HEK293 (cell line): ENCODE measurements around the gene ZFPL1.

Source experiments
- SALL2 ChIP-seq: fragments of 450-650 bp; formaldehyde crosslinking; IDR thresholded peaks from 2 replicates; pipeline ENCODE4 v1.5.0; 2017; ENCODE audit warnings: missing biosample characterization, mild to moderate bottlenecking, missing genetic modification characterization, borderline replicate concordance
- YY2 ChIP-seq: fragments of 450-650 bp; formaldehyde crosslinking; IDR thresholded peaks from 2 replicates; pipeline ENCODE4 v1.5.1; 2016; ENCODE audit warnings: missing biosample characterization, missing genetic modification characterization
- ZBTB11 ChIP-seq: fragments of 450-650 bp; formaldehyde crosslinking; conservative IDR thresholded peaks from 2 replicates; pipeline ENCODE4 v1.5.1; 2016; ENCODE audit warnings: low read depth, missing biosample characterization, missing genetic modification characterization
- ZBTB21 ChIP-seq: fragments of 450-650 bp; formaldehyde crosslinking; IDR thresholded peaks from 2 replicates; pipeline ENCODE4 v1.5.1; 2017; ENCODE audit warnings: missing biosample characterization, missing genetic modification characterization
- ZBTB7A ChIP-seq: fragments of 450-650 bp; formaldehyde crosslinking; IDR thresholded peaks from 2 replicates; pipeline ENCODE4 v1.5.1; 2016; ENCODE audit warnings: low read depth, missing biosample characterization, missing genetic modification characterization
- TF ChIP-seq, protein P1 (sequence below): fragments of 450-650 bp; formaldehyde crosslinking; IDR thresholded peaks from 2 replicates; pipeline ENCODE4 v1.5.1; 2016; ENCODE audit warnings: missing biosample characterization, missing genetic modification characterization, low read depth

DNA sequence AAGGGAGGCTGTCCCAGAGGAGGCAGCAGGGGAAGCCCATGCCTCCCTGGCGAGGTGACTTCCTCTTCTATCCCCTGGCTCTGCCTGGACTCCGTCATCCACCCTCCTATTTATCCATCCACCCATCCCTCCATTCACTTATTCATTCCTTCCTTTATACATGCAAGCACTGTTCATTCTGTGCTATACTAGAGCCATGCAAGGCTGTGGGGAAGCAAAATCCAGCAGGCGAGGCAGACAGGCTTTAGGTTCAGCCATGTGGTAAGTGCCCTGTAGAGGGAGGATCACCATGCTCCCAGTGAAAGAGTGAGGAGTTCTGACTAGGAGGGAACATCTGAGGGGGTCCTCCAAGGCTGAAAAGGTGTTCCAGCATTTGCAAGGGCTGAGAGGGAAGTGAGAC, 24.5 kb upstream of the ZFPL1 start:
- no peak for TF ChIP-seq ZBTB21 (tag by site-specific recombination)
- TF ChIP-seq SALL2 (tag by site-specific recombination): no peak
- no peak for TF ChIP-seq YY2 (tag by site-specific recombination)
- no peak for TF ChIP-seq ZBTB11 (tag by site-specific recombination)
- no peak for TF ChIP-seq ZBTB7A (tag by site-specific recombination)
- TF ChIP-seq, protein P1, sequence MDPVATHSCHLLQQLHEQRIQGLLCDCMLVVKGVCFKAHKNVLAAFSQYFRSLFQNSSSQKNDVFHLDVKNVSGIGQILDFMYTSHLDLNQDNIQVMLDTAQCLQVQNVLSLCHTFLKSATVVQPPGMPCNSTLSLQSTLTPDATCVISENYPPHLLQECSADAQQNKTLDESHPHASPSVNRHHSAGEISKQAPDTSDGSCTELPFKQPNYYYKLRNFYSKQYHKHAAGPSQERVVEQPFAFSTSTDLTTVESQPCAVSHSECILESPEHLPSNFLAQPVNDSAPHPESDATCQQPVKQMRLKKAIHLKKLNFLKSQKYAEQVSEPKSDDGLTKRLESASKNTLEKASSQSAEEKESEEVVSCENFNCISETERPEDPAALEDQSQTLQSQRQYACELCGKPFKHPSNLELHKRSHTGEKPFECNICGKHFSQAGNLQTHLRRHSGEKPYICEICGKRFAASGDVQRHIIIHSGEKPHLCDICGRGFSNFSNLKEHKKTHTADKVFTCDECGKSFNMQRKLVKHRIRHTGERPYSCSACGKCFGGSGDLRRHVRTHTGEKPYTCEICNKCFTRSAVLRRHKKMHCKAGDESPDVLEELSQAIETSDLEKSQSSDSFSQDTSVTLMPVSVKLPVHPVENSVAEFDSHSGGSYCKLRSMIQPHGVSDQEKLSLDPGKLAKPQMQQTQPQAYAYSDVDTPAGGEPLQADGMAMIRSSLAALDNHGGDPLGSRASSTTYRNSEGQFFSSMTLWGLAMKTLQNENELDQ: no peak
